ENCODE data around the gene GOLGA8M.
"Not testable (repeated sequence)": the region's sequence is repeated elsewhere in the genome, so short reads cannot be mapped to it uniquely, and the experiment has no call there.

The GOLGA8M gene

GRCh38 chr15:28712270-28712669, at the start of gene GOLGA8M:
GOLGA8M (minus strand) TSS chr15:28712421; CDS start chr15:28712323, 98 bp downstream.
- not testable (repeated sequence) for DNase-seq (ENCODE audit: low read depth)

DNA sequence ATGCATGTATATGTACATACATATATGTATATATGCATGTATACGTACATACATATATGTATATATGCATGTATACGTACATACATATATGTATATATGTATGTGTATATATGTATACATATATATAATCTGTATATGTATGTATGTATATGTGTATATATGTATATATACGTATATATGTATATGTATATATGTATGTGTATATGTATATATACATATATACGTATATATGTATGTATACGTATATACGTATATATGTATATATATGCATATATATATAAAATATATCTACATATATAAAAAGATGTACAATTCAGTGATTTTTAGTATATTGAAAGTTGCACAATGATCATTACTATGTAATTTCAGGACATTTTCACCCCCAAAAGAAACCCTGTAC, 30.7 kb upstream of the GOLGA8M start:
- DNase-seq (ENCODE audit: low read depth), result not testable (repeated sequence)

- DNase-seq (ENCODE audit: low read depth), result not testable (repeated sequence)
These were observed 26.5 kb upstream of the GOLGA8M start for GRCh38 chr15:28738590-28739292.

- not testable (repeated sequence) for DNase-seq (ENCODE audit: low read depth)
These were observed 26.0 kb upstream of the GOLGA8M start for GRCh38 chr15:28738200-28738561.

DNA sequence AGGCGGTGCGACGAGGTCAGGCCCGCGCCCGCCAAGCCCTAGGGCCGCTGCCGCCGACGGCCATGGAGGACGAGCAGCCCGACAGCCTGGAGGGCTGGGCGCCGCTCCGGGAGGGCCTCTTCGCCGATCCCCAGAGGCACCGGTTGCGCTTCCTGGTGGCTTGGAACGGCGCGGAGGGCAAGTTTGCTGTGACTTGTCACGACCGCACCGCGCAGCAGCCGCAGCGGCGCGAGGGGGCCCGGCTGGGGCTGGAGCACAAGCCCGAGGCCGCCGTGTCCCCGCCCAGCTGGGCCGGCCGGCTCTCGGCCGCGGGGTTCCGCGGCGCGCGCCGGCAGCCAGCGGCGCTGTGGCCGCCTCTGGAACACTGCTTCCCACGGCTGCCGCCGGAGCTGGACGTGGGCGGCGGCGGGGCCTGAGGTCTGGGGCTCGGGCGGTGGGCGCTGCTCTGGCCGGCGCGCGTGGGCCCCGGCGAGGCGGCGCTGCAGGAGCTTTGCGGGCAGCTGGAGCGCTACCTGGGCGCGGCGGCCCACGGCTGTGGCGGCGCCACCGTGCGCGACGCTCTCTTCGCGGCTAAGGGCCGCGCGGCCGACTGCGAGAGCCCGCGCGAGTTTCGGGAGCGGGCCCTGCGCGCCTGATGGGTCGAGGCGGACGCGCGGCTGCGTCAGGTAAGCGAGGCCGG, 25.4 kb upstream of the GOLGA8M start:
- not testable (repeated sequence) for DNase-seq (ENCODE audit: low read depth)

- DNase-seq (ENCODE audit: low read depth), result not testable (repeated sequence)
These were observed 15.8 kb upstream of the GOLGA8M start for GRCh38 chr15:28728061-28728460.

GRCh38 chr15:28727026-28727425, 14.8 kb upstream of the GOLGA8M start:
- DNase-seq (ENCODE audit: low read depth), result not testable (repeated sequence)

- DNase-seq (ENCODE audit: low read depth), result no peak
These were observed 13.9 kb upstream of the GOLGA8M start for GRCh38 chr15:28726102-28726501.

- no peak for DNase-seq (ENCODE audit: low read depth)
These were observed 13.3 kb upstream of the GOLGA8M start for GRCh38 chr15:28725556-28725955.

GRCh38 chr15:28723986-28724385, 11.8 kb upstream of the GOLGA8M start:
- DNase-seq (ENCODE audit: low read depth), result not testable (repeated sequence)

DNA sequence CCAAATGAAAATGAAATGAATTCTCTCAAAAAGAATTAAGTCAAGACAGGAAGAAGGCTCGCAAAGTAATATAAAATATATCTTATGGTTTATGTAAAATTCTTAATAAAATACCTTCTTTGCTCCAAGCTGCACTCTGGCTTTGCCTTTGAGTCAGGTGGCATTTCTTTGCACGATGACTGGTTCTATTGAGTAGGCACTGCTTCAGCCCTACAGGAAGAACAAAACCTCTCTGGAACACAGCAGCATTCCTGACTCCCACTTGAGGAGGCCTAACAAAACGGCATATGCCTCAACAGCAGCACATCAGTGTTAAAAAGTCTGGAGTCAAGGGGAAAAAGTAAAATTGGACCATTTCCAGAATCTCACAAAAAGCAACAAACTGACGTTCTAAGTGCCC, 7.4 kb upstream of the GOLGA8M start:
- DNase-seq (ENCODE audit: low read depth), result not testable (repeated sequence)

DNA sequence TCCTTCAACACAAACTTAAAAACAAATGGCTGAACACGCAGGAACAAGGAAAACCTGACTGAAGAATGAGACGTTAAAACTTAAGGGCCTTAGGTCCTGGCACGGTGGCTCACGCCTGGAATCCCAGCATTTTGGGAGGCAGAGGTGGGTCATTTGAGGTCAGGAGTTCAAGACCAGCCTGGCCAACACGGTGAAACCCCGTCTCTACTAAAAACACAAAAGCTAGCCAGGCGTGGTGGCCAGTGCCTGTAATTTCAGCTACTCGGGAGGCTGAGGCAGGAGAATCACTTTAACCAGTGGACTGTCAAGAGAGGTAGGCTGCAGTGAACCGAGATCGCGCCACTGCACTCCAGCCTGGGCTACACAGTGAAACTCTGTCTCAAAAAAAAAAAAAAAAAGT, 6.4 kb upstream of the GOLGA8M start:
- DNase-seq (ENCODE audit: low read depth), result not testable (repeated sequence)

GRCh38 chr15:28714176-28714575, 2.0 kb upstream of the GOLGA8M start:
- DNase-seq (ENCODE audit: low read depth), result not testable (repeated sequence)

GRCh38 chr15:28703927-28704326, 8.3 kb downstream of the GOLGA8M start:
- not testable (repeated sequence) for DNase-seq (ENCODE audit: low read depth)

DNA sequence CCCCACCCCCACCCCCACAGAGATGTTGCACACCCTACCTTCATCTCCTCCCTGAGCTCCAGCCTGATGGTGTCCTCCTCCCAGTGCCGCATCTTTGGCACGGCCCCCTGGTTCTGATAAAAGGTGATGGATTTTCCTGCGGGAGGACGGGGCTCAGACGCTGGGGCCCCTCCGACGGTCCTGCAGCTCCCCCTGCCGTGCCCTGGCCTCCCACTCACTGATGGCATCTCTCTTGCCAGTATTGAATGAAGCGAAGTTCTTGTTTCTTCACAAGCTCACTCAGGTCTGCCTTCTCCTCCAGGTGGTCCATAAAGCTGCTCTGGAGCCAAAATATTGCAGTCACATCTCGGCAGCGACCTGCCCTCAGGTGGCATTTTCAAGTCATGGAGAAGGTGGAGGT, 9.8 kb downstream of the GOLGA8M start:
- DNase-seq (ENCODE audit: low read depth), result not testable (repeated sequence)

DNA sequence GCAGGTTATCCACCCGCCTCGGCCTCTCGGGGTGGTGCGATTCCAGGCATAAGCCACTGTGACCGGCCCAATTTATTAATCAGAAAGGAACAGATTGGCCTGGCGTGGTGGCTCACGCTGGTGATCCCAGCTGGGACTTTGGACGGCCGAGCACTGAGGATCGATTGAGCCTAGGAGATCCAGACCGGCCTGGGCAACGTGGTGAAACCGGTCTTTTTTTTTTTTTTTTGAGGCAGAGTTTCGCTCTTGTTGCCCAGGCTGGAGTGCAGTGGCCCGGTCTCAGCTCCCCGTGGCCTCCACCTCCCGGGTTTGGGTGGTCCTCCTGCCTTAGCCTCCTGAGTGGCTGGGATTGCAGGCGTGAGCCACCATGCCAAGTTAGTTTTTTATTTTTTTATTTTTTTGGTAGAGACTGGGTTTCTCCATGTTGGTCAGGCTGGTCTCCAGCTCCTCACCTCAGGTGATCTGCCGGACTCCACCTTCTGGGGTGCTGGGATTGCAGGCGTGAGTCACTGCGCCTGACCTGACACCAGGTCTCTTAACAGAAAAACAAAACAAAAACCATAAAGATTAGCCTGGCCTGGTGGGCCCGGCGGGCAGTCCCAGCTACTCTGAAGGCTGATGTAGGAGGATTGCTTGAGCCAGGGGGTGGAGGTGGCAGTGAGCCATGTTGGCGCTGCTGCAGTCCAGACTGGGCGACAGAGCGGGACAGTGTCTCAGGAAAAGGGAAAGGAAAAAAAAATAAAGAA, 18.0 kb downstream of the GOLGA8M start:
- DNase-seq (ENCODE audit: low read depth), result not testable (repeated sequence)

GRCh38 chr15:28693021-28693420, 19.2 kb downstream of the GOLGA8M start:
- not testable (repeated sequence) for DNase-seq (ENCODE audit: low read depth)

GRCh38 chr15:28673533-28673932, 38.7 kb downstream of the GOLGA8M start:
- DNase-seq (ENCODE audit: low read depth), result not testable (repeated sequence)

DNA sequence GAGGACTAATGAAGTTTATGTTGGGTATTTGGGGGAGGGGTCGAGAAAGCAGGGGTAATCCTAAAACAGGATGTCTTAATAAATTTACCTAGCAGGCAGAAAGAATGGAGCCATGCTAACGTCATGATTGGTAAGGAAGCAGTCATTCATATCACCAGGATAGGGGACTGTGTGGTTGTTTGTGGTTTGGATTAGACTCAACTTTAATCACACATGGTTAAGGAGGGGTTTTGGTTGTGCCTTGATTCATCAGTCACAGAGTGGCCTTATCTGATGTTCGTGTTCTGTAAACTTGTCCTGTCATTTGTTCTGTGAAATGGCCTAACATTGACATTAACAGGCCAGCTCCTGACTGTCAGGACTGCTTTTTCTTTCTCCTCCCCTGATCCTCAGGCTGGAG, 40.1 kb downstream of the GOLGA8M start:
- DNase-seq (ENCODE audit: low read depth), result not testable (repeated sequence)

- DNase-seq (ENCODE audit: low read depth), result not testable (repeated sequence)
These were observed 45.8 kb downstream of the GOLGA8M start for GRCh38 chr15:28666402-28666801.

GRCh38 chr15:28664575-28664974, 47.6 kb downstream of the GOLGA8M start:
- not testable (repeated sequence) for DNase-seq (ENCODE audit: low read depth)

DNA sequence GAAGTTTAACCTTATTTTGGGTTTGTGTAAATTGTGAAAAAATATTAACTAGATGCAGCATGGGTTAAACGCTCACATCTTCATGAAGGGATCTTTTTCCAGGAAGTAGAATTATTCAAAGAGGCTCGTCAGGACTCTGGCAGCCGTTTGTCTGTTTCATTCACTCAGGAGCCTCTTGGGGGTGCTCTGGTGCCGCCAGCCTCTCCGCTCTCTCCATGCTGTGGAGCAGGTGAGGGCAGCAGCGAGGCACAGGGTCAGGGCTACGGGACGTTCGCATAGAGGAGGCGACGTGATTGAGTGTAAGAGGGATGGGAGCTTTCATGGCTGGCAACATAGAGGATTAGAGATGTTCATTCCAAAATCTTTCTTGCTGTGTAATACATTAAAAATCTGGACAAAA, 48.5 kb downstream of the GOLGA8M start:
- DNase-seq (ENCODE audit: low read depth), result not testable (repeated sequence)

GRCh38 chr15:28660750-28661149, 51.5 kb downstream of the GOLGA8M start:
- not testable (repeated sequence) for DNase-seq (ENCODE audit: low read depth)

Data from fibroblast of the conjunctiva (primary cell).